ENCODE data around the gene ARCN1.
"Not testable (repeated sequence)": the region's sequence is repeated elsewhere in the genome, so short reads cannot be mapped to it uniquely, and the experiment has no call there.

ARCN1 gene

DNA sequence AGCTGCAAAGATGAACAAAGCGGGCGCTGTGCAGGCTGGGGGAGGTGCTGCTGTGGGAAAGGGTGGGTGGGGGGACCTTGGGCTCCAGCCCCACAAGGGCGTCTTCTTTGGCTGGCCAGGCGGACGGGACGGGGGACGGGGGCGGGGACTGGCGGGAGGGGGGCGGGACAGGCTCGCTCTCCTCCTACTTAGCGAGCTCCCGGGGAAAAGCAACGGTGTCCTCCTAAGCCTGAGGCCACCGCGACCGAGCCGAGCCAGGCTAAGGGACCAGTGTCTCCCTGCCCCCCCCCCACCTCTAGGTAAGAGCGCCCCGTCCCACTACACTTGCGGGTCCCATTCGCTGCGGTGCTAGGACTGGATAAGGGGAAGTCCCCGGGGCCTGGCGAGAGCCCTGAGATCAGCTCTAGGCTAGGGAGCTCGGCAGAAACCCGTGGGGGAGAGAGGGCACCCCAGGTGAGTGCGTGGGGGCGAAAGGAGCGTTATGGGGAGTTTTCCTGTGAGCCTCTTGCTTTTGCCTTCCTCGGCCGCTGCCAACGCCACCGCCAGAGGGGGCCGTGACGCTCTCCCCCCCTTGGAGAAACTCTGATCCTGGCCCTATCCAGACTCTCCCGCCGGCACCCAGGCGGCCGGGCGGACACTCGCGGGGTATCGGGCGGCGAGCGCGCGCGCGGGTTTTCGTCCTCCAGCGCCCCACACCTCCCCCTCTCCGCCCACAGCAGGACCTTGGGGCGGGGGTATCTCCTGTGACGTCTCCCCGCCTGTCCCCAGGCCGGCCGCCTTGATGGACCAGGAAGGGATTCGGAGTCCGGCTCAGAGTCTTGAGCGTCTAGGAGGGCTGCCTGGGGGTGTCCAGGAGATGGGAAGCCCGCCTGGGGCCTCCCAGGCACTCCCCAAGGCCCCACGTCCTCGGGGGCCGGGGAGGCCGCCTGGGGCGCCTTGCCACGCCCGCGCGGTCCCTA, 35.5 kb downstream of the ARCN1 start, which contains the start of gene PHLDB1:
Gene PHLDB1 (plus strand): TSS at position 215 of the 959 bp plus-strand sequence. CDS start 6,222 bp downstream, outside the sequence.
- no peak for DNase-seq

DNA sequence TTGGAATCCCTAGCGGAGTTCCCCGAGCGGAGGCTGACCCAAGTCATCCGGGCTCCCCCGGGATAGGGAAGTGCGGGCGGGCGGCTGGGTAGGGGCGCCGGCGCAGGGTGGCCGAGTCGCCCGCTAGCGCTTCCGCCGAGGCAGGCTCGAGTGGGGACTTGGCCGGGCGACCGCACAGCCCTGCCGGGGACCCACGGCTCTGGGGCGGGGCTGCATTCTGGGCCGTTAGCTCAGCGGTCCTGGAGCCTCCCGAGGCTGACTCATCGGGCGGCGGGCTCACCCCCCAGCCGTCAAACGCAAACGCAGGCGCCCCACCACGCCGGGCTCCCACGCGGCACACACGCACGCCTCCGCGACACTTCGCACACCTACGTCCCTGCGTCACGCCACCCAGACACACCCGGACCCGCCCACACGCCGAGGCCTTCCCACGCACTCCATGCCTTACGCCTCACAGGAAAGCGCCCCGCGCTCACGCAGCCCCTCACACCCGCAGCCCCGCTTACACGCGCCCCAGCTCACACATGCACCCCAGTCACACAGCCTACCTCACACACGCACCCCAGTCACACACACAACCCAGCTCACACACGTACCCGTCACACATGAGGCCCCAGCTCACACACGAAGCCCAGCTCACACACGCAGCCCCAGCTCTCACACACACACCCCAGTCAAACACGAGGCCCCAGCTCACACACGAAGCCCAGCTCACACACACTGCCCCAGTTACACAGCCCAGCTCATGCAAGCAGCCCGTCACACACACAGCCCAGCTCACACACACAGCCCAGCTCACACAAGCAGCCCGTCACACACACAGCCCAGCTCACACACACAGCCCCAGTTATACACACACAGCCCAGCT, 36.4 kb downstream of the ARCN1 start:
- no peak for DNase-seq

GRCh38 chr11:118609380-118610224, 37.4 kb downstream of the ARCN1 start:
- no peak for DNase-seq

GRCh38 chr11:118610225-118610772, 38.1 kb downstream of the ARCN1 start:
- DNase-seq = no peak

DNA sequence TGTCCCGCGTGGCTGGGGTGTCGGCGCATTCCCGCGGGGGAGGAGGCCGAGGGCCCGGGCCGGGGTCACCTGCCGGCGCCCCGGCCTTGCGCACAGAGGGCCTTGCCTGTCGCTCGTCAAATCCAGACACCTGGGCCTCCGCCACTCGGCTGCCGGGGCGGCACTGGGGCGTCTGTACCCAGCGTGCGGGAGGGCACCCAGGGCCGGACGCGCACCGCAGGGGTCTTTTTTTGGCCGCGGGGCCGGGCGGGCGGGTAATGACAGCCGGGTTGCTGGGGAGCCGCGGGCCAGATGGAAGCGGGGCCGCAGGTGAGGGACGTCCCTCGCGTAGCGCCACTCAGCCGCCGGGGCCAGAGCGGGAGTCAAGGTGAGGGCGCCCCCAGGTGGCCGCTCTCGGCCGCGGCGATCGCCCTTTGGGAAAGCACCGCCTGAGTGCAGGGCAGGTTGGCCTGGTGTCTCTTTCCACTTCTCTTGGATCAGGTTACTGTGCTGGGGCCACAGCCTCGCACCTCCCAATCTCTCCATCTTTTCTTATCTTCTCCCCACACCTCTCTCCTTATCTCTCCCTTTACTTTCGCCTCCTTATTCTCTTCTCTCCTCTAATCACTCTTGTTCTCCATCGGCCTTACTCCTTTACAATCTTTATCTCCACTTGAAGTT, 38.7 kb downstream of the ARCN1 start:
- DNase-seq = no peak

- DNase-seq = not testable (repeated sequence)
Observed at GRCh38 chr11:118611433-118611795, 39.2 kb downstream of the ARCN1 start.

DNA sequence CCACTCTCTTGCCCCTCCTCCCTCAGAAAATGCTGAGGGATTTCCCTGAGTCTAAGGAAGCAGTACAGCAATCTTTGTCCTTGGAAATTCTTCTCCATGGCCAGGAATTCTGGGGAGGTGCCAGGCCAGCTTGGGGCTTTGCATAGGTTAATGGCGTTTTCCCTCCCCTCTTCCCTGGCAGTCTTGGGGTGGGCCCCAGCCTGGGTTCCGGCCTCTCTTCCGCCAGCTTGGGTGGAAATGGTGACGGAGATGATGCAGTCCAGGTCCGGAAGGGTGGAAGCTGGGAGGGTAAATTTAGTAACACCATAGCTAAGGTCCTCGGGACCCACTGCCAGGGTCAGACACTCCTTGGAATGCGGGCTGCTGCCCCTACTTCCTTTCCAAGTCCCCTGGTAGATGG, 40.2 kb downstream of the ARCN1 start:
- DNase-seq = no peak

- no peak for DNase-seq
Observed at GRCh38 chr11:118614511-118614910, 42.3 kb downstream of the ARCN1 start.

DNA sequence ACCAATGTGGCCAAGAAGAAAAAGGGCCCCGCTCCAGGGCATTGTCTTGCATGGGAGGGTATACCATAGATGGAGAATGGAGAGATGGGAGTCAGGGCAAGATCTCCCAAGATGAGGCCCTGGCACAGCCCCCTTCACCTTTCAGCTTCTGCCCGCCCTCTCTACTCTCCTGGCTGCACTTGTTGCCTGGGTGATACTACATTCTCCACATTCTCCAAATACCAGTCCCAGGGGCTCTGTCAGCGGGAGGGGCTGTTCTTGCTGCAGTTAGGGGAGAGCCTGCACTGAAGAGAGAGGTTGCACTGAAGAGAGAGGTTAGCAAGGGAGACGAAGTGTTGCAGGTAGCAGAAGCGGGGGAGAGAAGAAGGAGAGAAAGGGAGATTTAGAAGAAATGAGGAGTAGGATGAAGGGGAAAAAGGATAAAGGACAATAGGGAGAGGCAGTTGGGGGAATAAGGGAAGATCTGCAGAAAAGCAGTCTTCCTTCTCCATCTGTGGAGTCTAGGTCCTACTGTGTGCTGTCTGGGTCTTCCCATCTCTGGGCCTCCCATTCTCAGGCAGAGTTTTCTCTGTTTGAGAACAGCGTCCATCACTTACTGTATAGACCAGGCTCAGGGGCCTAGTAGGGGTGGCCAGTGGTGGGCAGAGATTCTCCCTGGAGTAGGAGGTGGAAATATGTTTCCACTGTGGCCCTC, 43.2 kb downstream of the ARCN1 start:
- no peak for DNase-seq

DNA sequence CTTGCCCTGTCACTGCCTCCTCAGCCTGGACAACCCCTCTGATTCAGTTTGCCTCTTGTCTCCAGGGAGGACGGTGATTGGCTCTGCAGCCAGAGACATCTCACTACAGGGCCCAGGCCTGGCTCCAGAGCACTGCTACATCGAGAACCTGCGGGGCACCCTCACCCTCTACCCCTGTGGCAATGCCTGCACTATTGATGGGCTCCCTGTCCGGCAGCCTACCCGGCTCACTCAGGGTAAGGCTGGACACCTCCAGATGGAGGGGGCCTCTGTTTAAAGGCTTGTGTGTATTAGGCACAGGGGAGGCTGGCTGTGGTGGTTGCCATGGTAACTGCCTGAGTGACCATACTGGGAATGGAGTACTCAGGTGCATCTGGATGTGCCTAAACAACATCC, 43.8 kb downstream of the ARCN1 start:
- DNase-seq = no peak

GRCh38 chr11:118618115-118618990, 46.1 kb downstream of the ARCN1 start:
- DNase-seq = peak; percentile 95

DNA sequence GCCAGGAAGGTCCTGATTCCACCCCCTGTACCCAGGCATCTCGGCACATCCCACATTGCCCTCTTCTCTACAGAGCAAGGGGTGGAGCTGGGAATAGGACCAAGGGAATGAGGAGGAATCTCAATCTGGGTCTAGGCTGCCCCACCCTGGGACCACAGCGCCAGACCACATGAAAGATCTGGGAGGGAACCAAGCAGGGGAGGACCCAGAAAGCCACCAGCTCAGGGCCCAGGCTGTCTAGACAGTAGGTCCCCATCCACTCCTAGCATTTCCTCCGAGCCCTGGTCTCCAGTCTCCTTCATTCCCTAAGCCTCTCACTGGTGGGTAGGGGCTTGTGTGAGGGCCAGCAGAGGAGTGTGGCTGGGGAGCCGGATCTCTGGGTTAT, 46.8 kb downstream of the ARCN1 start:
- DNase-seq = no peak

- peak; percentile 94 for DNase-seq
Observed at GRCh38 chr11:118619444-118620197, 47.4 kb downstream of the ARCN1 start.

GRCh38 chr11:118620529-118621070, 48.4 kb downstream of the ARCN1 start:
- no peak for DNase-seq

GRCh38 chr11:118621071-118621783, 49.0 kb downstream of the ARCN1 start:
- DNase-seq = no peak

- DNase-seq = no peak
Observed at GRCh38 chr11:118621784-118622375, 49.7 kb downstream of the ARCN1 start.

GRCh38 chr11:118622376-118623268, 50.4 kb downstream of the ARCN1 start:
- peak; percentile 90 for DNase-seq

Measured in NCI-H446 treated with DMSO at 0.1 percent for 48 hours (cell line).